ENCODE measurements around the gene COQ10A. TPM values are rescaled to one million over a fixed set of nuclear protein-coding genes. Genes with fewer than 3 reads are reported as not detected.

COQ10A gene
- total and polyA plus RNA-seq, 4 donors = 3.2 to 40.7 (median 15.5) TPM

DNA sequence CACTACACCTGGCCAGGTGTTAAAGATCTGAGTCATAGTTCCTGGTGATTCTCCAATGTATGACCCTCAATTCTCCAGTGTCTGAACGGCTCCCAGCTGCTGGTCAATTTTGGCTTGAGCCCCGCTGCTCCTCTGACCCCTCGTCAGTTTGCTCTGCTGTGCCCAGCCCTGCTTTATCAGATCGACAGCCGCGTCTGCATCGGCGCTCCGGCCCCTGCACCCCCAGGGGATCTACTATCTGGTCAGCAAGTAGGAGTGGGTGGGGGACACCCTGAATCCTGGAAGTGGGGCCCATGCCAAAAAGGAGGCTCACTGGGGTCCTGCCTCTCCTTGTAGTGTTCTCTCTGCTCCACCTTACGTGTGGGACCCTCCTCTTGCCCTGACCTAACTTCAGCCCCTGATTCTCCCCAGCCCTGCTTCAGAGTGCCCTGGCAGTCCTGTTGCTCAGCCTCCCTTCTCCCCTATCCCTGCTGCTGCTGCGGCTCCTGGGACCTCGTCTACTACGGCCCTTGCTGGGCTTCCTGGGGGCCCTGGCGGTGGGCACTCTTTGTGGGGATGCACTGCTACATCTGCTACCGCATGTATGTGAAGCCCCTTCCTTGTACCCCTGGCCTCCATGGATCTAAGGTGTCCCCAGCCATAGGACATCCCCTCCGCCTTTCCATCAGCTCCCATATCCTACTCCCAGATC is 31.9 kb upstream of the COQ10A start:
- Histone ChIP-seq H3K9ac (ENCODE audit: low read depth in 1 of 2, low read length in 2 of 2) (no peak overlapping the region), H3K27me3 (ENCODE audit: control insufficient read depth in 4 of 4, insufficient read depth in 4 of 4, low read length in 3 of 4) (no peaks in the 10 kb centered on the region), H3K4me3 (ENCODE audit: low read depth in 1 of 3, low read length in 3 of 3) (no peak overlapping the region), H3K4me1 (ENCODE audit: control insufficient read depth in 4 of 4, insufficient read depth in 4 of 4, low read length in 3 of 4) (peaks cover 0 to 36% (median 26%) of the 10 kb centered on the region in 4 donors), H3K27ac (ENCODE audit: low read depth in 1 of 2, low read length in 2 of 2) (no peak overlapping the region), H3K36me3 (ENCODE audit: control insufficient read depth in 4 of 4, insufficient read depth in 3 of 4, low read depth in 1 of 4, low read length in 3 of 4) (peaks cover 0 to 27% (median 7%) of the 10 kb centered on the region in 4 donors), H3K9me3 (ENCODE audit: control insufficient read depth in 4 of 4, low read length in 3 of 4) (no peaks in the 10 kb centered on the region)
- no peak for DNase-seq (ENCODE audit: low spot score)
- TF ChIP-seq YY1 (IDR thresholded peaks at IDR 0.05) (no peak), TAF1 (conservative IDR thresholded peaks at IDR 0.05) (no peak), NR2F2 (IDR thresholded peaks at IDR 0.05) (no peak)
- TF ChIP-seq, protein P1, sequence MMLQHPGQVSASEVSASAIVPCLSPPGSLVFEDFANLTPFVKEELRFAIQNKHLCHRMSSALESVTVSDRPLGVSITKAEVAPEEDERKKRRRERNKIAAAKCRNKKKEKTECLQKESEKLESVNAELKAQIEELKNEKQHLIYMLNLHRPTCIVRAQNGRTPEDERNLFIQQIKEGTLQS (IDR thresholded peaks at IDR 0.05) = no peak
- 59% methylated on average over 16 of the region's 16 CpGs for WGBS

DNA sequence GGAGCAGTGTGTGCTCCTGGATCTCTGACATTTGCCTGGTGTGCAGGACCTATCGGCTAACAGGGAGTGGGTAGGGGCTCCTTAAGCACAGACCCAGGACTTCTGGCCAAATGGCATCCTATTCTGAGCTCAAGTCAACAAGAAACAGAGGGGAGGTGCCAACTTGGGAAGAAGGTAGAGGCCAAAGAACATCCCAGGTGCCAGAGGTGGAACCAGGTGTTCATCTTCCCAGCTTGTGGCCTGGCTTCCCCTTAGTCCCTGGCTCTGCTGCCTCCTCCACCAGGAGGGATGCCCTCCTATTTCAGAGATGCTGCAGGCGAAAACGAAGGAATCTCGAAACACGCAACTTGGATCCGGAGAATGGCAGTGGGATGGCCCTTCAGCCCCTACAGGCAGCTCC is 30.7 kb upstream of the COQ10A start:
- Histone ChIP-seq H3K4me1 (ENCODE audit: control insufficient read depth in 4 of 4, insufficient read depth in 4 of 4, low read length in 3 of 4) (peaks cover 0 to 24% (median 17%) of the 10 kb centered on the region in 4 donors), H3K4me3 (ENCODE audit: low read depth in 1 of 3, low read length in 3 of 3) (no peak overlapping the region), H3K9me3 (ENCODE audit: control insufficient read depth in 4 of 4, low read length in 3 of 4) (no peaks in the 10 kb centered on the region), H3K9ac (ENCODE audit: low read depth in 1 of 2, low read length in 2 of 2) (no peak overlapping the region), H3K27ac (ENCODE audit: low read depth in 1 of 2, low read length in 2 of 2) (no peak overlapping the region), H3K27me3 (ENCODE audit: control insufficient read depth in 4 of 4, insufficient read depth in 4 of 4, low read length in 3 of 4) (no peaks in the 10 kb centered on the region), H3K36me3 (ENCODE audit: control insufficient read depth in 4 of 4, insufficient read depth in 3 of 4, low read depth in 1 of 4, low read length in 3 of 4) (peaks cover 0 to 32% (median 7%) of the 10 kb centered on the region in 4 donors)
- TF ChIP-seq, protein P1 (IDR thresholded peaks at IDR 0.05) = no peak
- TF ChIP-seq GABPA (IDR thresholded peaks at IDR 0.05 in 1 of 2, conservative IDR thresholded peaks at IDR 0.05 in 1 of 2) = no peak
- no peak for DNase-seq (ENCODE audit: low spot score)
- 97% methylated on average over 6 of the region's 6 CpGs for WGBS

DNA sequence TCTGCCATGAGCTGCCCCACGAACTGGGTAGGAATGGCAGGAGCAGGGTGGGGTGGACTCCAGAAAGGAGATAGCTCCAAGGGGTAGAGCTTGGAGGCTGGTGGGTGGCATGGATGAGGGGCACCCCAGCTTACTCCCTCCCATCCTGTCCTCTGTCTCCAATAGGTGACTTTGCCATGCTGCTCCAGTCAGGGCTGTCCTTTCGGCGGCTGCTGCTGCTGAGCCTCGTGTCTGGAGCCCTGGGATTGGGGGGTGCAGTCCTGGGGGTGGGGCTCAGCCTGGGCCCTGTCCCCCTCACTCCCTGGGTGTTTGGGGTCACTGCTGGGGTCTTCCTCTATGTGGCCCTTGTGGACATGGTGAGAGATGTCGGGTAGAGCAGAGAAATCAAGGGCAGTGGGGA is 29.8 kb upstream of the COQ10A start:
- no peak for DNase-seq (ENCODE audit: low spot score)
- Histone ChIP-seq H3K4me1 (ENCODE audit: control insufficient read depth in 4 of 4, insufficient read depth in 4 of 4, low read length in 3 of 4) (peaks cover 0 to 15% (median 10%) of the 10 kb centered on the region in 4 donors), H3K27ac (ENCODE audit: low read depth in 1 of 2, low read length in 2 of 2) (no peak overlapping the region), H3K9ac (ENCODE audit: low read depth in 1 of 2, low read length in 2 of 2) (no peak overlapping the region), H3K36me3 (ENCODE audit: control insufficient read depth in 4 of 4, insufficient read depth in 3 of 4, low read depth in 1 of 4, low read length in 3 of 4) (peaks cover 0 to 36% (median 11%) of the 10 kb centered on the region in 4 donors), H3K9me3 (ENCODE audit: control insufficient read depth in 4 of 4, low read length in 3 of 4) (no peaks in the 10 kb centered on the region), H3K27me3 (ENCODE audit: control insufficient read depth in 4 of 4, insufficient read depth in 4 of 4, low read length in 3 of 4) (no peaks in the 10 kb centered on the region), H3K4me3 (ENCODE audit: low read depth in 1 of 3, low read length in 3 of 3) (no peak overlapping the region)
- TF ChIP-seq, protein P2, sequence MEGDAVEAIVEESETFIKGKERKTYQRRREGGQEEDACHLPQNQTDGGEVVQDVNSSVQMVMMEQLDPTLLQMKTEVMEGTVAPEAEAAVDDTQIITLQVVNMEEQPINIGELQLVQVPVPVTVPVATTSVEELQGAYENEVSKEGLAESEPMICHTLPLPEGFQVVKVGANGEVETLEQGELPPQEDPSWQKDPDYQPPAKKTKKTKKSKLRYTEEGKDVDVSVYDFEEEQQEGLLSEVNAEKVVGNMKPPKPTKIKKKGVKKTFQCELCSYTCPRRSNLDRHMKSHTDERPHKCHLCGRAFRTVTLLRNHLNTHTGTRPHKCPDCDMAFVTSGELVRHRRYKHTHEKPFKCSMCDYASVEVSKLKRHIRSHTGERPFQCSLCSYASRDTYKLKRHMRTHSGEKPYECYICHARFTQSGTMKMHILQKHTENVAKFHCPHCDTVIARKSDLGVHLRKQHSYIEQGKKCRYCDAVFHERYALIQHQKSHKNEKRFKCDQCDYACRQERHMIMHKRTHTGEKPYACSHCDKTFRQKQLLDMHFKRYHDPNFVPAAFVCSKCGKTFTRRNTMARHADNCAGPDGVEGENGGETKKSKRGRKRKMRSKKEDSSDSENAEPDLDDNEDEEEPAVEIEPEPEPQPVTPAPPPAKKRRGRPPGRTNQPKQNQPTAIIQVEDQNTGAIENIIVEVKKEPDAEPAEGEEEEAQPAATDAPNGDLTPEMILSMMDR (IDR thresholded peaks at IDR 0.05; ENCODE audit: low read depth, low read length, missing input control) = no peak
- TF ChIP-seq FOXA2 (IDR thresholded peaks at IDR 0.05) (no peak), NR2F2 (IDR thresholded peaks at IDR 0.05) (no peak), TAF1 (conservative IDR thresholded peaks at IDR 0.05) (no peak), HNF4A (conservative IDR thresholded peaks at IDR 0.05) (no peak), HNF4G (IDR thresholded peaks at IDR 0.05) (no peak), RXRA (IDR thresholded peaks at IDR 0.05) (no peak), RAD21 (IDR thresholded peaks at IDR 0.05) (no peak), YY1 (IDR thresholded peaks at IDR 0.05) (no peak), GABPA (IDR thresholded peaks at IDR 0.05 in 1 of 2, conservative IDR thresholded peaks at IDR 0.05 in 1 of 2) (no peak), JUND (IDR thresholded peaks at IDR 0.05) (no peak), FOXA1 (IDR thresholded peaks at IDR 0.05) (no peak), EGR1 (IDR thresholded peaks at IDR 0.05; ENCODE audit: low read depth in 2 of 2) (no peak)
- TF ChIP-seq, protein P3, sequence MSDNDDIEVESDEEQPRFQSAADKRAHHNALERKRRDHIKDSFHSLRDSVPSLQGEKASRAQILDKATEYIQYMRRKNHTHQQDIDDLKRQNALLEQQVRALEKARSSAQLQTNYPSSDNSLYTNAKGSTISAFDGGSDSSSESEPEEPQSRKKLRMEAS (IDR thresholded peaks at IDR 0.05) = no peak
- TF ChIP-seq, protein P4, sequence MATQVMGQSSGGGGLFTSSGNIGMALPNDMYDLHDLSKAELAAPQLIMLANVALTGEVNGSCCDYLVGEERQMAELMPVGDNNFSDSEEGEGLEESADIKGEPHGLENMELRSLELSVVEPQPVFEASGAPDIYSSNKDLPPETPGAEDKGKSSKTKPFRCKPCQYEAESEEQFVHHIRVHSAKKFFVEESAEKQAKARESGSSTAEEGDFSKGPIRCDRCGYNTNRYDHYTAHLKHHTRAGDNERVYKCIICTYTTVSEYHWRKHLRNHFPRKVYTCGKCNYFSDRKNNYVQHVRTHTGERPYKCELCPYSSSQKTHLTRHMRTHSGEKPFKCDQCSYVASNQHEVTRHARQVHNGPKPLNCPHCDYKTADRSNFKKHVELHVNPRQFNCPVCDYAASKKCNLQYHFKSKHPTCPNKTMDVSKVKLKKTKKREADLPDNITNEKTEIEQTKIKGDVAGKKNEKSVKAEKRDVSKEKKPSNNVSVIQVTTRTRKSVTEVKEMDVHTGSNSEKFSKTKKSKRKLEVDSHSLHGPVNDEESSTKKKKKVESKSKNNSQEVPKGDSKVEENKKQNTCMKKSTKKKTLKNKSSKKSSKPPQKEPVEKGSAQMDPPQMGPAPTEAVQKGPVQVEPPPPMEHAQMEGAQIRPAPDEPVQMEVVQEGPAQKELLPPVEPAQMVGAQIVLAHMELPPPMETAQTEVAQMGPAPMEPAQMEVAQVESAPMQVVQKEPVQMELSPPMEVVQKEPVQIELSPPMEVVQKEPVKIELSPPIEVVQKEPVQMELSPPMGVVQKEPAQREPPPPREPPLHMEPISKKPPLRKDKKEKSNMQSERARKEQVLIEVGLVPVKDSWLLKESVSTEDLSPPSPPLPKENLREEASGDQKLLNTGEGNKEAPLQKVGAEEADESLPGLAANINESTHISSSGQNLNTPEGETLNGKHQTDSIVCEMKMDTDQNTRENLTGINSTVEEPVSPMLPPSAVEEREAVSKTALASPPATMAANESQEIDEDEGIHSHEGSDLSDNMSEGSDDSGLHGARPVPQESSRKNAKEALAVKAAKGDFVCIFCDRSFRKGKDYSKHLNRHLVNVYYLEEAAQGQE (IDR thresholded peaks at IDR 0.05) = no peak
- TF ChIP-seq, protein P1 (IDR thresholded peaks at IDR 0.05) = no peak
- TF ChIP-seq, protein P5, sequence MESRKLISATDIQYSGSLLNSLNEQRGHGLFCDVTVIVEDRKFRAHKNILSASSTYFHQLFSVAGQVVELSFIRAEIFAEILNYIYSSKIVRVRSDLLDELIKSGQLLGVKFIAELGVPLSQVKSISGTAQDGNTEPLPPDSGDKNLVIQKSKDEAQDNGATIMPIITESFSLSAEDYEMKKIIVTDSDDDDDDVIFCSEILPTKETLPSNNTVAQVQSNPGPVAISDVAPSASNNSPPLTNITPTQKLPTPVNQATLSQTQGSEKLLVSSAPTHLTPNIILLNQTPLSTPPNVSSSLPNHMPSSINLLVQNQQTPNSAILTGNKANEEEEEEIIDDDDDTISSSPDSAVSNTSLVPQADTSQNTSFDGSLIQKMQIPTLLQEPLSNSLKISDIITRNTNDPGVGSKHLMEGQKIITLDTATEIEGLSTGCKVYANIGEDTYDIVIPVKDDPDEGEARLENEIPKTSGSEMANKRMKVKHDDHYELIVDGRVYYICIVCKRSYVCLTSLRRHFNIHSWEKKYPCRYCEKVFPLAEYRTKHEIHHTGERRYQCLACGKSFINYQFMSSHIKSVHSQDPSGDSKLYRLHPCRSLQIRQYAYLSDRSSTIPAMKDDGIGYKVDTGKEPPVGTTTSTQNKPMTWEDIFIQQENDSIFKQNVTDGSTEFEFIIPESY (IDR thresholded peaks at IDR 0.05) = no peak
- 79% methylated on average over 5 of the region's 5 CpGs for WGBS
